ENCODE results near the gene PHLPP1.

The PHLPP1 gene

DNA sequence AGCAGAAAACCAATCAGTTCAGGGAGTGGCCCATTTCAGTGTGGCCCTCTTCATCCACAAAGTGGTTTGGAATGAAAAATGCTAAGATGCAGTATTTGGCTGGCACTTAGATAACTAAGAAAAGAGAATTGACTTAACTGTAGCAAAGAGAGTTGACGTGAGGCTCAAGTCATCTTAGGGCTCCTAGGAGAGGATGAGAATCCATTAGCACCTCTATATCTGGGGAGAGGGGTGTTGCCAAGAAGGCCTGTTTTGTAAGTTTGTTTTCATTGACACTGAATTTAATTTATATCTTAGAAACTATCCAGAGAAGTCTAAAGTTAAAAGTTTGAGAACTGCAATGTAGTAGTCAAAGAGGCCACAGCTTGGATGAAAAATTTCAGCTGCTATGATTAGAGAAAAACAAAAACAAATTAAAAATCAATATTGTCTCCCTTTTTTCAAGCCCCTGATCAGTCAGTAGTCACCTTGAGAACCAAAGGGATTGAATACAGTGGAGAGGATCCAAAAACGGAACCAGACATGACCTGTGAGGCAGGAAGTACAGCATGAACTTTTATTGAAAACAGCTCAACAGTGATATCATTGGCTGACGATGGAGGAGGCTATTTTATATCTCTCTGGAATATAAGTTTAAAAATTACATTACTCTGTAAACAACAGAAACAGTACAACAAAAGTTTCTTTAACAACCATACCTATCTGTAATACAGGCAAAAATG lies 52.7 kb downstream of the PHLPP1 start:
- Histone ChIP-seq H3K9me3 (no peaks in the 10 kb centered on the region), H3K27ac (no peak overlapping the region), H3K4me1 (peaks cover 0 to 23% (median 8%) of the 10 kb centered on the region in 4 donors), H3K4me3 (no peak overlapping the region), H3K27me3 (no peaks in the 10 kb centered on the region), H3K36me3 (no peaks in the 10 kb centered on the region)
- intact Hi-C loops (cut with DNase I; ENCODE audit: low total_unique reads): no loop called here
- TF ChIP-seq, protein P1, sequence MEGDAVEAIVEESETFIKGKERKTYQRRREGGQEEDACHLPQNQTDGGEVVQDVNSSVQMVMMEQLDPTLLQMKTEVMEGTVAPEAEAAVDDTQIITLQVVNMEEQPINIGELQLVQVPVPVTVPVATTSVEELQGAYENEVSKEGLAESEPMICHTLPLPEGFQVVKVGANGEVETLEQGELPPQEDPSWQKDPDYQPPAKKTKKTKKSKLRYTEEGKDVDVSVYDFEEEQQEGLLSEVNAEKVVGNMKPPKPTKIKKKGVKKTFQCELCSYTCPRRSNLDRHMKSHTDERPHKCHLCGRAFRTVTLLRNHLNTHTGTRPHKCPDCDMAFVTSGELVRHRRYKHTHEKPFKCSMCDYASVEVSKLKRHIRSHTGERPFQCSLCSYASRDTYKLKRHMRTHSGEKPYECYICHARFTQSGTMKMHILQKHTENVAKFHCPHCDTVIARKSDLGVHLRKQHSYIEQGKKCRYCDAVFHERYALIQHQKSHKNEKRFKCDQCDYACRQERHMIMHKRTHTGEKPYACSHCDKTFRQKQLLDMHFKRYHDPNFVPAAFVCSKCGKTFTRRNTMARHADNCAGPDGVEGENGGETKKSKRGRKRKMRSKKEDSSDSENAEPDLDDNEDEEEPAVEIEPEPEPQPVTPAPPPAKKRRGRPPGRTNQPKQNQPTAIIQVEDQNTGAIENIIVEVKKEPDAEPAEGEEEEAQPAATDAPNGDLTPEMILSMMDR (IDR thresholded peaks at IDR 0.05): no peak
- DNase-seq: no peak

DNA sequence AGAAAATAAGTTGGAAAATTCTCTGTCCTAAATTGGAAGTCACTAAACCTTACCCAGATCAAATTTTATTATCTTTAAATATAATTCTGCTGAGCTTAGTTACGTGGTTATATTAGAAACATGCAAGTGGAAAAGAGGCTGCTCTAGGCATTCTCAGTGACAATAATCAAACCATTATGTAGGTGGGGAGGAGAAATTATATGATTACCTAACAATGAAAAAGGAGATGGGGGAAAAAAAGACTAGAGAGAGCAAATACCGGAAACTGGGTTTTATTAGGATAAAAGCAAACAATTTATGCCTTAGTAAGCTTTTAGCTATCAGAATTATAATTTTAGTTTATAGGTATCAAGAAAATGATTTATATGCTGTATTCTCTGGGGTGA lies 53.2 kb downstream of the PHLPP1 start:
- no peaks in the 10 kb centered on the region for H3K36me3 ChIP-seq
- H3K27ac ChIP-seq: no peak overlapping the region
- no peak for DNase-seq
- H3K27me3 ChIP-seq: no peaks in the 10 kb centered on the region
- intact Hi-C loops (cut with DNase I; ENCODE audit: low total_unique reads): no loop called here
- H3K9me3 ChIP-seq: no peaks in the 10 kb centered on the region
- TF ChIP-seq, protein P1 (IDR thresholded peaks at IDR 0.05): no peak
- no peak overlapping the region for H3K4me3 ChIP-seq
- peaks cover 0 to 26% (median 8%) of the 10 kb centered on the region in 4 donors for H3K4me1 ChIP-seq

DNA sequence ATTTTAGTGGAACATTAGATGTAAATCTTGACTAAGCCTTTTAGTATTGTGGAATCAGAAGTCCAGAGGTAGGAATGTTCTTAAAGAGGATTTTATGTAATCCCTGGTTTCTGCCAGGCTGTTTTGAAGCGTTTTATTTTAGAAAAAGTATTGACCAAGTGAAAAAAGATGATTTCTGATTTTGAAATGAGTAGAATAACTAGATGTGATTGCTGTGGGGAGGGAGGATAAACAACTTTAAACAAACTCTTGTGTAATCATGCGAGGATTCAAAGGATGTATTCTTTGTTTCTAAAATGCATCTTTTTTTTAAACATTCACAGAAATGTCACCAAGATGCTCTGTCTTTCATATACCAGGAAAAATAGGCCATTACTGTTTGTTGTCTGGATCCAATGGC lies 53.9 kb downstream of the PHLPP1 start:
- H3K4me3 ChIP-seq: no peak overlapping the region
- intact Hi-C loops (cut with DNase I; ENCODE audit: low total_unique reads): no loop called here
- H3K27me3 ChIP-seq: no peaks in the 10 kb centered on the region
- H3K36me3 ChIP-seq: no peaks in the 10 kb centered on the region
- H3K9me3 ChIP-seq: no peaks in the 10 kb centered on the region
- DNase-seq: no peak
- H3K4me1 ChIP-seq: peaks cover 0 to 26% (median 8%) of the 10 kb centered on the region in 4 donors
- H3K27ac ChIP-seq: no peak overlapping the region
- TF ChIP-seq, protein P1 (IDR thresholded peaks at IDR 0.05): no peak

DNA sequence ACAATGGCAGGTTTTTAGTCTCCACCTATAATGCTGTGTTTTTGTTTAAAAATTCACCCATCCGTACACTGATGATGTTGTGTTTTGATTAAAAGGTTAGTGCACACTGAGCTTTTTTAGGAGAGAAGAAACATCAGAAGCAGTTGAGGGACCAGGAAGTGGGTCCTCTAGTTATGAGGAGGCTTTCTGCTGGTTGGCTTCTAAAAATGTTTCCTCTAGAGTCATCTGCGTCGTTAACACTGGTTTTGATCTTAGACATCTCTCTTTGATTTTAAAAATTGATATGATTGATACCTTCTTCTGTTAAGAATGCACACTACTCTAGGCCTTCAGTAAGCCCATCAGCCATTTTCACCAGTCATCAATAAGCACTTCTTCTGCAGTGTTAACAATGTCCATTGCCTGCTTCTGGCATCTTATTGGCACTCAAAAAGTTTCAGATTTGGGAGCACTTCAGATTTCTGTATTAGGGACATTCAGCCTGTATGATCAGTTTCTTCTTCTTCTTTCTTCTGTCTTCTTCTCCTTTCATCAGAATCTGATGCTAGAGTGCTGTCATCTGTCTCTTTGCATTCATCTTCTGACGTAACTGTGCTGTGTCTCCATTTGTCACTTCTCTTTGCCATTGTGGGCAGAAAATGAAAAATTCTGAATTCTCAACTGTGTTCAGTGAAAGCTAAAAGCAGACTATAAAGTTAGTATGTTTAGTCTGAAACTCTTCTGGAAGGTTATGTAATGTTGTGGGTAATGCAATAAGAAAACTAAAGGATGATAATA lies 56.3 kb downstream of the PHLPP1 start:
- intact Hi-C loops (cut with DNase I; ENCODE audit: low total_unique reads): no loop called here
- Histone ChIP-seq H3K4me3 (no peak overlapping the region), H3K36me3 (no peaks in the 10 kb centered on the region), H3K27me3 (no peaks in the 10 kb centered on the region), H3K9me3 (no peaks in the 10 kb centered on the region), H3K4me1 (peaks cover 0 to 26% (median 6%) of the 10 kb centered on the region in 4 donors), H3K27ac (no peak overlapping the region)
- TF ChIP-seq, protein P1 (IDR thresholded peaks at IDR 0.05): no peak
- no peak for DNase-seq

DNA sequence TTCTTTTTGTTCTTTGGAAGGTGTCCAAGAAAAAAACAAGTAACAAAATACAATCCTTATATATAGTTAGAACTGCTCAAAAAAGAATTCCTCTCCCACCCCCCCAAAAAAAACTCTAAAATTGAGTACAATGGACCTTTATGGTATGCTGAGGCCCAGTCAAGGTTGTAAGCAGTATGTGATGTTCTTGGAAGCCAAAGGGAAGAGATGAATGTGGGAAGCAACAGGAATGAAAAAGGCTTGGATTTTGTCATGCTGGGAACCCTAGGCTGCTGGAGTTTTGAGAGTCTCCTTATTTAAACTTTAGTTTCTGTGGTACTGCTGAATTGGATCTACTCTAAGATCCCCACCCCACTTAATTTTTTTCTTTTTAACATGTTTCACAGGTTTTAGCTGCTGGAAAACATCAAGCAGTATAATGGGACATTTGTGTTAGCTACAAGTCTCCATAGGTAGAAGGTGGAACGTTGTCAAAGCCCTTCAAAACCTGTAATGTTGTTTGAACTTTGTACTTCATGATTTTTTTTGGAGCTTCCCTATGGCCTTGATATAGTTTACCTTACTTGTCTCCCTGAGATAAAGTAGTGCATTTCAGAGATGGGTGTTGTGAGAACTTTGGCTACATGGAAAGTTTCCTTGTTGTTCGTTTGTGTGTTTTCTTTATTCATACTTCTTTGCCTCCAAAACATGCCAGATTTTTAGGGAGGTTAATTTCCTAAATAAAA lies 57.7 kb downstream of the PHLPP1 start:
- Histone ChIP-seq H3K4me1 (peaks cover 0 to 14% (median 6%) of the 10 kb centered on the region in 4 donors), H3K9me3 (no peaks in the 10 kb centered on the region), H3K27ac (no peak overlapping the region), H3K4me3 (no peak overlapping the region), H3K27me3 (no peaks in the 10 kb centered on the region), H3K36me3 (no peaks in the 10 kb centered on the region)
- no peak for DNase-seq
- intact Hi-C loops (cut with DNase I; ENCODE audit: low total_unique reads): no loop called here
- TF ChIP-seq, protein P1 (IDR thresholded peaks at IDR 0.05): no peak
